ENCODE results near the gene KIF19.

GRCh38 chr17:74380086-74380958 is 54.3 kb downstream of the KIF19 start:
- TF ChIP-seq, protein P1, sequence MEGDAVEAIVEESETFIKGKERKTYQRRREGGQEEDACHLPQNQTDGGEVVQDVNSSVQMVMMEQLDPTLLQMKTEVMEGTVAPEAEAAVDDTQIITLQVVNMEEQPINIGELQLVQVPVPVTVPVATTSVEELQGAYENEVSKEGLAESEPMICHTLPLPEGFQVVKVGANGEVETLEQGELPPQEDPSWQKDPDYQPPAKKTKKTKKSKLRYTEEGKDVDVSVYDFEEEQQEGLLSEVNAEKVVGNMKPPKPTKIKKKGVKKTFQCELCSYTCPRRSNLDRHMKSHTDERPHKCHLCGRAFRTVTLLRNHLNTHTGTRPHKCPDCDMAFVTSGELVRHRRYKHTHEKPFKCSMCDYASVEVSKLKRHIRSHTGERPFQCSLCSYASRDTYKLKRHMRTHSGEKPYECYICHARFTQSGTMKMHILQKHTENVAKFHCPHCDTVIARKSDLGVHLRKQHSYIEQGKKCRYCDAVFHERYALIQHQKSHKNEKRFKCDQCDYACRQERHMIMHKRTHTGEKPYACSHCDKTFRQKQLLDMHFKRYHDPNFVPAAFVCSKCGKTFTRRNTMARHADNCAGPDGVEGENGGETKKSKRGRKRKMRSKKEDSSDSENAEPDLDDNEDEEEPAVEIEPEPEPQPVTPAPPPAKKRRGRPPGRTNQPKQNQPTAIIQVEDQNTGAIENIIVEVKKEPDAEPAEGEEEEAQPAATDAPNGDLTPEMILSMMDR (conservative IDR thresholded peaks at IDR 0.05; ENCODE audit: low read depth, low read length): no peak
- no peak for TF ChIP-seq MXI1 (IDR thresholded peaks at IDR 0.05; ENCODE audit: borderline replicate concordance, low read depth, low read length)
- no peak for TF ChIP-seq CEBPB (IDR thresholded peaks at IDR 0.05; ENCODE audit: low read depth, low read length)
- TF ChIP-seq POLR2A (IDR thresholded peaks at IDR 0.05; ENCODE audit: low read depth, low read length): no peak
- TF ChIP-seq RCOR1 (IDR thresholded peaks at IDR 0.05; ENCODE audit: insufficient replicate concordance, low read length): no peak
- no peak for TF ChIP-seq RAD21 (IDR thresholded peaks at IDR 0.05; ENCODE audit: low read length)
- TF ChIP-seq USF2 (IDR thresholded peaks at IDR 0.05; ENCODE audit: low read depth, low read length): no peak
- no peak for TF ChIP-seq RFX5 (IDR thresholded peaks at IDR 0.05; ENCODE audit: low read depth, low read length)
- TF ChIP-seq FOS (IDR thresholded peaks at IDR 0.05; ENCODE audit: low read depth, low read length): no peak
- no peak for TF ChIP-seq MAFK (IDR thresholded peaks at IDR 0.05; ENCODE audit: low read depth, low read length)
- no peak for TF ChIP-seq NFE2L2 (IDR thresholded peaks at IDR 0.05; ENCODE audit: low read depth, low read length)
- no peak for TF ChIP-seq BHLHE40 (IDR thresholded peaks at IDR 0.05; ENCODE audit: low read depth, low read length)
- TF ChIP-seq SMC3 (IDR thresholded peaks at IDR 0.05; ENCODE audit: low read depth, low read length): no peak
- TF ChIP-seq CHD1 (IDR thresholded peaks at IDR 0.05; ENCODE audit: low read depth, low read length): no peak
